ENCODE data around the gene PCDHB13.
"Not testable (repeated sequence)": the region's sequence is repeated elsewhere in the genome, so short reads cannot be mapped to it uniquely, and the experiment has no call there.

- not testable (repeated sequence) for TF ChIP-seq ZNF274 (IDR thresholded peaks at IDR 0.05; ENCODE audit: low read depth, low read length); SUZ12 (IDR thresholded peaks at IDR 0.05; ENCODE audit: extremely low read depth, insufficient read depth, insufficient read length); YY1 (IDR thresholded peaks at IDR 0.05; ENCODE audit: insufficient read depth, insufficient read length)
Measured at GRCh38 chr5:141246971-141247370, 33.3 kb downstream of the PCDHB13 start.

All from NT2/D1 (cell line).